Adrenal gland (tissue), 12 donors: ENCODE results near the gene CUTC. TPM values are rescaled to one million over a fixed set of nuclear protein-coding genes. Genes with fewer than 3 reads are reported as not detected.

ENCODE experiments used
- DNase-seq, 7 donors: peaks; one replicate each; pipeline ENCODE4 v3.0.0-alpha.2; 2019 to 2020
- H3K27ac ChIP-seq, 5 donors: fragments of 200-600 bp; sonication (generic) in 4 of 5; 1 replicate in 3 of 5; 2 replicates in 2 of 5; pipeline versions ENCODE4 v1.5.1 to v1.8.0; 2016 to 2020; ENCODE audit warnings: mild to moderate bottlenecking in 1 of 5
- H3K27me3 ChIP-seq: fragments of 200-600 bp; 2 replicates; pipeline ENCODE4 v1.8.0; 2021
- H3K36me3 ChIP-seq, 2 donors: fragments of 200-600 bp; replicated peaks in 1 of 2; 1 replicate in 1 of 2; 2 replicates in 1 of 2; pipeline versions ENCODE4 v1.5.1 to v1.8.0; 2018 to 2022
- H3K4me1 ChIP-seq, 2 donors: fragments of 200-600 bp; replicated peaks in 1 of 2; 1 replicate in 1 of 2; 2 replicates in 1 of 2; pipeline versions ENCODE4 v1.5.1 to v1.8.0; 2018 to 2021
- H3K4me3 ChIP-seq, 4 donors: fragments of 200-600 bp; sonication (generic) in 3 of 4; one replicate each; pipeline ENCODE4 v1.5.1; 2016 to 2018
- H3K9me3 ChIP-seq, 3 donors: fragments of 200-600 bp; sonication (generic) in 1 of 3; replicated peaks in 1 of 3; 1 replicate in 2 of 3; 2 replicates in 1 of 3; pipeline versions ENCODE4 v1.5.1 to v1.8.0; 2016 to 2021
- CTCF ChIP-seq, 6 experiments: fragments of 450-650 bp in 4 of 6; fragments of 200-600 bp in 2 of 6; sonication (generic) in 1 of 6; IDR thresholded peaks; 1 replicate in 5 of 6; 2 replicates in 1 of 6; pipeline versions ENCODE4 v1.5.1 to v1.8.0; 2016 to 2021; ENCODE audit warnings: antibody characterized with exemption in 6 of 6, mild to moderate bottlenecking in 2 of 6, moderate library complexity in 1 of 6
- POLR2A ChIP-seq, 2 donors: fragments of 450-650 bp; IDR thresholded peaks; one replicate each; pipeline ENCODE4 v1.6.1; 2017; ENCODE audit warnings: antibody characterized with exemption in 2 of 2, mild to moderate bottlenecking in 2 of 2, moderate library complexity in 1 of 2
- WGBS, 4 donors: extraction: QIAGEN DNeasy Blood & Tissue Kit in 2 of 4; methylation state at CpG; one replicate each; pipeline versions ENCODE4 v1.1.5 to v1.1.7; 2013 to 2017; 5-methylcytosine and 5-hydroxymethylcytosine counted together
- intact Hi-C, 2 donors: fragments of 100-400 bp; cut with DNase I; formaldehyde crosslinking; loops; one replicate each; pipeline versions ENCODE4 v1.14.1 to v1.15.0; 2022 to 2023
- polyA plus RNA-seq, 3 donors: library from polyadenylated mRNA; stranded (reverse); fragments of 200-250 nt in 2 of 3; fragments of 350-450 nt in 1 of 3; fragmentation: Illumina TruSeq in 1 of 3; extraction: RNeasy Lipid Tissue Mini Kit (QIAGEN cat#74804) in 1 of 3; gene quantifications; one replicate each; pipeline ENCODE4 v1.2.3, GENCODE V29; 2013 to 2014
- total RNA-seq, 9 donors: library from RNA; depleted of rRNA in 4 of 9; stranded (reverse); fragments of >200 nt in 4 of 9; fragments of 120-200 nt in 1 of 9; fragmentation: NEBNext Ultra II Directional in 1 of 9; extraction: Animal tissue kit (Norgen Biotek cat#: 25700) in 1 of 9; gene quantifications; one replicate each; pipeline versions ENCODE4 v1.1.0 to v1.2.4, GENCODE V29; 2013 to 2023
- donor health status: healthy with polysubstance abuse.
- donor health status: Bipolar disorder and iron deficiency.
- donor health status: DM: yes; HTN: yes; CAD: no.
- donor health status: DM: no; HTN: no; CAD: no.
- donor health status: DM: no; HTN: no; CAD: no.
- donor health status: DM: yes; HTN: yes; CAD: no.

CUTC gene
- total and polyA plus RNA-seq, 12 donors: 16.0 to 36.5 (median 19.9) TPM

- H3K27ac ChIP-seq: no peak overlapping the region
- no peak for DNase-seq
- no peaks in the 10 kb centered on the region for H3K4me1 ChIP-seq
- no peaks in the 10 kb centered on the region for H3K9me3 ChIP-seq
- 87 to 96% (median 93%) methylated on average over 4 of the region's 4 CpGs for WGBS, 4 donors
- no peak overlapping the region for H3K4me3 ChIP-seq
- peaks cover 0 to 75% of the 10 kb centered on the region in 2 donors for H3K36me3 ChIP-seq
- H3K27me3 ChIP-seq: no peaks in the 10 kb centered on the region
- TF ChIP-seq CTCF (IDR thresholded peaks at IDR 0.05) (no peak), POLR2A (IDR thresholded peaks at IDR 0.05) (no peak)
- intact Hi-C loops: no loop called here
Observed at GRCh38 chr10:99700649-99701048, 31.4 kb upstream of the CUTC start.

- no peaks in the 10 kb centered on the region for H3K9me3 ChIP-seq
- peak overlapping the region in 3 of 5 donors; percentile 52 to 74 (median 55) for H3K27ac ChIP-seq
- TF ChIP-seq CTCF (IDR thresholded peaks at IDR 0.05) (no peak), POLR2A (IDR thresholded peaks at IDR 0.05) (no peak)
- peaks cover 0 to 15% of the 10 kb centered on the region in 2 donors for H3K36me3 ChIP-seq
- WGBS, 4 donors: 91 to 97% (median 93%) methylated on average over 1 of the region's 1 CpG
- DNase-seq: no peak
- peaks cover 8 to 24% of the 10 kb centered on the region in 2 donors for H3K4me1 ChIP-seq
- H3K4me3 ChIP-seq: no peak overlapping the region
- intact Hi-C loops: no loop called here
- H3K27me3 ChIP-seq: no peaks in the 10 kb centered on the region
Observed at GRCh38 chr10:99708428-99709012, 23.5 kb upstream of the CUTC start.

GRCh38 chr10:99709480-99710229 is 22.4 kb upstream of the CUTC start:
- DNase-seq: peak in 4 of 7 donors; percentile 19 to 27 (median 23)
- 24 to 40% (median 29%) methylated on average over 4 of the region's 4 CpGs for WGBS, 4 donors
- no peaks in the 10 kb centered on the region for H3K27me3 ChIP-seq
- H3K4me3 ChIP-seq: no peak overlapping the region
- no peaks in the 10 kb centered on the region for H3K9me3 ChIP-seq
- peak overlapping the region in 4 of 5 donors; percentile 18 to 74 (median 54) for H3K27ac ChIP-seq
- H3K4me1 ChIP-seq: peaks cover 12 to 32% of the 10 kb centered on the region in 2 donors
- intact Hi-C loops: loop anchor here (5.0 to 10.0 kb wide), 2 partner anchors 85 to 147 kb away; partner anchors contain the start of gene SLC25A28 (in 2 of the 2)
- TF ChIP-seq CTCF (IDR thresholded peaks at IDR 0.05) (no peak), POLR2A (IDR thresholded peaks at IDR 0.05) (peak in 1 of 2 donors; percentile 29)
- H3K36me3 ChIP-seq: peaks cover 0 to 9% of the 10 kb centered on the region in 2 donors

- DNase-seq: peak in 4 of 7 donors; percentile 16 to 54 (median 45)
- TF ChIP-seq POLR2A (IDR thresholded peaks at IDR 0.05) (no peak), CTCF (IDR thresholded peaks at IDR 0.05) (peak in 5 of 6 experiments; percentile 36 to 59 (median 51))
- Histone ChIP-seq H3K36me3 (peaks cover 0 to 19% of the 10 kb centered on the region in 2 donors), H3K9me3 (no peaks in the 10 kb centered on the region), H3K27me3 (no peaks in the 10 kb centered on the region), H3K4me1 (peaks cover 12 to 32% of the 10 kb centered on the region in 2 donors), H3K27ac (no peak overlapping the region), H3K4me3 (no peak overlapping the region)
- intact Hi-C loops: loop anchor here (5.0 to 10.0 kb wide), 2 partner anchors 86 to 149 kb away; partner anchors contain the start of gene SLC25A28 (in 2 of the 2)
Observed at GRCh38 chr10:99711129-99711719, 20.8 kb upstream of the CUTC start.
